HG03159 (cell line): ENCODE measurements around the gene MACIR.

Source experiments
- ATAC-seq: cut with Tn5 transposase; IDR thresholded peaks from one replicate; pipeline ENCODE4 v1.9.1; 2021; ENCODE audit warnings: mild to moderate bottlenecking, moderate library complexity; ENCODE audit not compliant: unreplicated experiment

The MACIR gene

GRCh38 chr5:103244398-103244797 lies 14.2 kb upstream of the MACIR start:
- peak; percentile 70 for ATAC-seq

GRCh38 chr5:103245761-103246160 lies 12.8 kb upstream of the MACIR start:
- no peak for ATAC-seq

DNA sequence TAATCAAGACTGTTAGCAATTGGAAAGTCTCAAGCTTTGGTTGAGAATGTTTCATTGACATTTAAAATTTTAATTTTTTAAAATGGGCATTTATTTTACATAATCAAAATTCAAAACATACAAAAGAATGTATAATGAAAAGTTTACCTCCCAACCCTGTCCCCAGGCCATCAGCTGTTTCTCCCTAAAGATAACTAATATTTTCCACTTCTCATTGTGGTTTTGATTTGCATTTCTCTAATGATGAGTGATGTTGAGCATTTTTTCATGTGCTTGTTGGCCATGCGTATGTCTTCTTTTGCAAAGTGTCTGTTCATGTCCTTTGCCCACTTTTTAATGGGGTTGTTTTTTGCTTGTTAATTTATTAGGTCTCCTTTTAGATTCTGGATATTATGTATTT lies 11.4 kb upstream of the MACIR start:
- no peak for ATAC-seq

GRCh38 chr5:103249068-103249467 lies 9.5 kb upstream of the MACIR start:
- ATAC-seq: no peak

DNA sequence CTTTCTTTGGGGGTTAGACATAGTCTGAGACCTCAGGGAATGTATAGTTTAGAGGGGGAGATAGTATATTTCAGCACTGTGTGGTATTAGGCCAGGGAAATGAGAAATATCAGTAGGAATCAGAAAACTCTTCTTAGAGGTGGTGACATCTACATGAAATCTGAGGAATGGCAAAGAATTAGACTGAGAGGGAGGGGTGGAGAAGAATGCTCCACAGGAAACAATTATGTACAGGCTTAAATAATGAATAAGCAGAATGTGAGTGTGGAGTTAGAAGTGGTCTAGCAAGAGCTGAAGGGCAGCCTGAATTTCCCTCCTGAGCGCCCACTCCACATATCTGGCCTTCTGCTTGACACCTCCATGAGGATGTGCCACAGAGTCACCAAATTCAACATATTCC lies 3.6 kb upstream of the MACIR start:
- ATAC-seq: no peak

GRCh38 chr5:103255691-103256090 lies 2.9 kb upstream of the MACIR start:
- ATAC-seq: no peak

- ATAC-seq: no peak
These were observed 2.4 kb upstream of the MACIR start for GRCh38 chr5:103256178-103256577.

DNA sequence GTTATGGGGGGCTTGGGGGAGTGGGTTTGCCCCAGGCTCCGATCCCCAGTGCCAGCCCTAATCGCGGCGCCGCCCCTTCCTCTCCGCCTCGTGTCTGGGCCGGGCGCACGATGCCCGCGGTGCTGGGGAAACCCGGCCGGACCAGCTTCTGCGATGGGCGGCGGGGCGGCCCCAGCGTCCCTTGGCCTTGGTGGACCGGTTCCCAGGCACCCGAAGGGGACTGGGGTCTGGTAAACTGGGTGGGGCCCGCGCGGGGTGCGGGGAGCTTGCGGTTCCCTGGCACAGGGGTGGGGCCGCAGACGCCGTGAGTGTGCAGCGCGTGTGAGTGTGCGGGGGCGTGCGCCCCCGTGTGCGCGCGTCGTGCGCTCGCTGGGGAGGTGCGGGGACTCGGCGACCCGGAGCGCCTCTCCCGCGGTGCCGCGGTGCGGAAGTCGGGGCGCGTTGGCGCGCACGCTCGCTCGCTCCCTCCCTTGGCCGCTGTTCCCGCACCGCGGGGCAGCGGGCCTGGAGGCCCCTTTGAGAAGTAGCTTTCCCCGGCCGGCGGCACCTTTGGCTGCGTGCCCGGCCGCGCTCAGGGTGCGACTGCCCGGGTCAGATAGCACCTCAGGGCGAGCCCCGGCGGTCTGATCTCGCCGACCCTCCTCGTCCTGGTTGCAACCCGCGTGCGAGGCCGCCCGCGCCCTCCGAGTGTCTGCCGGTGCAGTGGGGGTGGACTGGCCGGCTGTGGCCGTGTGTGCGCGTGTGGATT lies 568 bp downstream of the MACIR start:
- peak; percentile 36 for ATAC-seq

GRCh38 chr5:103259705-103260355 lies 1.3 kb downstream of the MACIR start:
- ATAC-seq: no peak

- peak; percentile 42 for ATAC-seq
These were observed 2.4 kb downstream of the MACIR start for GRCh38 chr5:103260951-103261350.

DNA sequence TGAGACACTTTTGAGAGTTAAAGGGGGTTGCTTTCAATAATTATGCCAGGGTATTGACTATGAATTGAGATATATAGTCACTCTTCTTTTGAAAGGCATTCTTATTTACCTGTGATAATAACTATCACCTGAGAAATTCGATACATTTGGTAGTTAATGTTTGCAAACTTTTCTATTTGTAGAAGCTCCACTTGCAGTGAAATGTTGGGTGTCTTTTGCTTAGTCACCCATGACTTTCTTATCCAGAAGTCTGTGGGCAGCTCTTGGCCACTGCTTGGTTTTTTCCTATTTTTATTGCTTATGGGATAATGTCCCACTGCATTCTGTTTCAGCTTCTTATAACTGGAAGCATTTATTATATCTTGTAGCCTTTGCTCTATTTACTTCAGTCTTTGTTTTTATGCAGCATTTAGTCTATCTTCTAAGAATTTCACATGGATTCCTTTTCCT lies 3.9 kb downstream of the MACIR start:
- ATAC-seq: no peak

DNA sequence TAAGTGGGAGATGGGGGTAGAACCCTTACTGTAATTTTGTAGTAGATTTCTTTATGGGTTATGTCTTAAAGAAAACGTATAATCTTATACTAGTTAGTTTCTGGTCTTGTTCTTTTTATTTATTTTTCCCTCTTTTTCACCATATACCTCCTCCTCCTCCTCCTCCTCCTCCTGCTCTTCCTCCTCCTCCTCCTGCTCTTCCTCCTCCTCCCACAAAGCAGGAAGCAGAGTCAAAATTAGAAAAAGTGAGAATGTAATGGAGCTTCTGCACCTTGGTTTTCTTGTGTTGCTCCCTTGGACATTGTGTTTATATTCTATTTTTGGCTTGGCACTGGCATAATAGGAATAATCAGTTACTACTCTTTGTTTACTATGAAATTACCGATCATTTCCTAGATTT lies 4.5 kb downstream of the MACIR start:
- no peak for ATAC-seq

GRCh38 chr5:103264508-103264907 lies 5.9 kb downstream of the MACIR start:
- ATAC-seq: no peak

GRCh38 chr5:103270581-103270980 lies 12.0 kb downstream of the MACIR start:
- ATAC-seq: no peak

- ATAC-seq: no peak
These were observed 13.2 kb downstream of the MACIR start for GRCh38 chr5:103271570-103272289.

DNA sequence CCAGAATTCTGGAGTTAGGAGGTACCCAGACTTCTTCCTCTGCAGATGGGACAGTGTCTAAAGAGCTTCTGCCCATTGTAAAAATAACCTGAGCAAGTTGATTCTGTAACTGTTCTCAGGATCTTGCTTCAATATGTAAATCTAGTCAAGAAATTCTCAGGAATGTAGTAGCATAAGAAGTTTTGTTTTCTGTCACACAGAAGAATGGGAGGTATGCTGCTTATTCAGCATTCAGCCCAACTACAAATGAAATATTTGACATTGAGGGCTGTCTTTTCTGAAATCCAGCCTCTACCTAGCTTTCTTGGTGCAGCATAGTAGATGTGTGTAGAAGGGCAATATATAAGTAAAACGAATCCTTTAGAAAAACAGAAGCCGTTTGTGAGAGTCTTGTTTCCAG lies 13.8 kb downstream of the MACIR start:
- no peak for ATAC-seq

DNA sequence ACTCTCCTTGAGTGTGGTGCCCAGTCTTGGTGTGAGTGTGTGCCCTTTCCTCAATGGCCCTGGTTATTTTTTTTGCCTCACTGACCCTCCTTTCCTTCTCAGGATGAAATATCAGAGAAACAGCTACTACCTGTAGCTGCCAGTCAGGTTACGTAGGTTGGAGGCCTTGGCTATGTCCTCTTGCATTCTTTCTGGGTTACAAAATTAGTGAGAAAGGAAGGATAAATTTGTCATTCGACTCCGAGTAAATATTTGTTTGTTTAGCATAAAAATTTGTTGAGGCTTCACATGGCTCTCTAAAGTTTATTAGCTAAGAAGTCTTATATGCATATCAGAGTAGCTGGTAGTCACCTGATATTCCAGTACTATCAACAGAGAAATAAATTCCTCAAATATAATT lies 15.4 kb downstream of the MACIR start:
- ATAC-seq: no peak

DNA sequence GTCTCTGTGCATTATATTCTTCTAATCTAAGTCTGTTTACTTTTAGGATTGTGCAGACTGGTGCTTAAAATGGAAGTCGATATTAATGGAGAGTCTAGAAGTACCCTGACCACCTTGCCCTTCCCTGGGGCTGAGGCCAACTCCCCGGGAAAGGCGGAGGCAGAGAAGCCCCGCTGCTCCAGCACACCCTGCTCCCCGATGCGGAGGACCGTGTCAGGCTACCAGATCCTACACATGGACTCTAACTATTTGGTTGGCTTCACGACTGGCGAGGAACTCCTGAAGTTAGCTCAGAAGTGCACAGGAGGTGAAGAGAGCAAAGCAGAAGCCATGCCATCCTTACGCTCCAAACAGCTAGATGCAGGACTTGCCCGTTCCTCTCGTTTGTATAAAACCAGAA lies 17.3 kb downstream of the MACIR start:
- ATAC-seq: no peak

DNA sequence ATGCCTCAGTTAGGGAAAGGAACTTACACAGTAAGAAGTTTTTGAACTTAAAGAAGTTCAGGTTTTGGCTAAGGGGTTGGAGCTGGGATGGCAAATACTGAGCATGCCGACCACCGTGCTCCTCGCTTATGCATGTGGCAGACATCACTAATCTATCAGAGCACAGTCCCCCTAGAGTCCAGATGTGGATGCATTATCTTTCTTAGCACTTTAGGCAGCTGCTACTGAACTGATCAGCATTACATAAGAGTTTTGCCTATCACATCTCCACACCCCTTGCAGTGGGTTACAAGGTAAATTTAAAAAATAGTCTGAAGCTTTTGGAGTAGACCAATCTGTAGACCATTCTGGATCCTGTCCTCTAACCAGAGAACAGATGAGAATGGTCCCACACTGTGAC lies 22.4 kb downstream of the MACIR start:
- ATAC-seq: no peak

GRCh38 chr5:103283120-103283519 lies 24.6 kb downstream of the MACIR start:
- ATAC-seq: no peak

GRCh38 chr5:103283869-103284268 lies 25.3 kb downstream of the MACIR start:
- ATAC-seq: no peak

DNA sequence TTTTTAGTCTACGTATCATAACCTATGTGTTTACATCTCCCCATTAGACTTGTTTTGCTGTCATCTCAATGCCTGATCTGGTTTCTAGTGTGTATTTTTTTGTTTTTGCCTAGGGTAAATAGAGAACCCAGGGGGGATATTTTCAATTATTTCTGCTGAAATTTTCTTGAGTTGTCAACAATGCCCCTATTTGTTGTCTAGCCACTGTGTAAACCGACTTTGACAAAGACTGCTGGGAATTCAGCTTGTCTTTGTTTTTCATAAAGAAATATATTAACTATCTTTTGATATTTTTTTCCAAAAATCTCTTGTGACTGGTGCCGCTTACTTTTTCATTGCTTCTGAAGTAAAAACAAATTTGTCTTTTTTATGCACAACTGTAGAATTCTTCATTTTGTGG lies 28.1 kb downstream of the MACIR start:
- no peak for ATAC-seq
